Activated CD4-positive, alpha-beta T cell treated with anti-CD3 and anti-CD28 coated beads, Interleukin-2, amount 50 U/mL, for 1 hour (primary cell): ENCODE measurements around the gene SLCO4A1.

Experiments
- DNase-seq: peaks from one replicate; pipeline ENCODE4 v3.0.0-alpha.2; 2020

SLCO4A1 gene

GRCh38 chr20:62688083-62688482 is 45.8 kb downstream of the SLCO4A1 start:
- DNase-seq, result no peak

DNA sequence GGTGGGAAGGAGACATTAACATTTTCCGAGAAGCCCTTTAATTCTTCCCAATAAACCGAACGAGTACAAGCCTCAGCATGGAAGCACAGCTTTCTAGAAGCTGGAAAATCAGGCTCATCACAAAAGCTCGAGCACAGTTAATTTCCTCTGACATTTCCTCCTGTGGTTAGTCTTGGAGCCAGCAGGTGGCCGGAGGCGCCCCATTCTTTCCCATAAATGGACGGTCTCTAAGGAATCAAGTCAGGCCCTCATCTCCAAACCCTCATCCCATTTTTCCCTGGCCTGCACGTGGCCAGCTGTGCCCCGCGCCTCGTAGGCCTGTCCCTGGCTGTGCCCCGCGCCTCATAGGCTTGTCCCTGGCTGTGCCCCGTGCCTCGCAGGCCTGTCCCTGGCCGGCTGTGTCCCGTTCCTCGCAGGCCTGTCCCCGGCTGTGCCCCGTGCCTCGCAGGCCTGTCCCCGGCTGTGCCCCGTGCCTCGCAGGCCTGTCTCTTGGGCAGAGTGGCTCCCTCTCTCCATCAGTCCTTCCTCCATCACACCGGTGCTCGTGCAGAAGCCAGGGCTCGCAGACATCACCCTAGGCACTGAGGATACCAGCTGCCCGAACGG is 46.7 kb downstream of the SLCO4A1 start:
- no peak for DNase-seq

DNA sequence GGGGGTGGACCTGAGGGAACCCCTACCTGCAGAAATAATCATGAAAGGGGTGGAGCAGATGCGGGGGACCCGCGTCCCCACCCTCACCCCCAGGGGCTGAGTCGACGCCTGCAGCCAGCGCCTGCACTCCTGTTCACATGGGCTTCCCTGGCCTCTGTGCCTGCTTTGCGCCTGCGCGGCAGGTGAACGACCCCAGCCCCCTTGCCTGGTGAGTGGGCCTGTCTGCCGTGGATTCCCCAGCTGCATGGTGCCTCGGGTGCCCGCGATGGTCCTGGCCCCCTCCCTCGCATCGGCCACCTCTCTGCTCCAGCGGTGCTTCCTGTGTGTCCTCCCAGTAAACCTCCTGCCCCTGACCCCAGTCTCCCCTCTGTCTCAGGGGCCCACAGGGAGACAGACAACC is 47.6 kb downstream of the SLCO4A1 start:
- DNase-seq, result no peak

DNA sequence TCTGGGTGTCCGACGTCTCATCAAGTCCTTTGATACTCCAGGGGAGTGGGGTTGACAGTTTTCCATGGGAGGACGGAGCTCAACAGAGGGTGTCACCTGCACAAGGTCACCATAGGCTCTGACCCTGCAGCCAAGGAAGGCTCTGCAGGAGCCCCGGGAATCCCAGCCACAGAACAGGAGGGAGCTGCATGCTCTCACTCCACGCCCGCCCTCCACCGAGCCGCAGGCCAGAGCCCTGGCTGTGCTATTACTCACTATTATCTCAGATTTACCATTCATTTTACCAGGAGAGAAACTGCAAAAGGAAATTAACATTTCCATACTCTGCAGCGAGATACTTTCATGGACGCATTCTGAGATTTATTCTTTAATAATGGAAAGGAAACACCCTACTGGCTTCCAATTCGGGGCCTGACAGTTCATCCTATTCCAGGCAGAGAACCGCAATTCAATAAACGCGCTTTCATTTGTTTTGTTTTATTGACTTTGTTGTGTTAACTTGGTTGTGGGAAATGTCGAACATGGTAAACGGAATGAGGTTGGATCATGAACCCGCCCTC is 48.0 kb downstream of the SLCO4A1 start:
- DNase-seq, result no peak

DNA sequence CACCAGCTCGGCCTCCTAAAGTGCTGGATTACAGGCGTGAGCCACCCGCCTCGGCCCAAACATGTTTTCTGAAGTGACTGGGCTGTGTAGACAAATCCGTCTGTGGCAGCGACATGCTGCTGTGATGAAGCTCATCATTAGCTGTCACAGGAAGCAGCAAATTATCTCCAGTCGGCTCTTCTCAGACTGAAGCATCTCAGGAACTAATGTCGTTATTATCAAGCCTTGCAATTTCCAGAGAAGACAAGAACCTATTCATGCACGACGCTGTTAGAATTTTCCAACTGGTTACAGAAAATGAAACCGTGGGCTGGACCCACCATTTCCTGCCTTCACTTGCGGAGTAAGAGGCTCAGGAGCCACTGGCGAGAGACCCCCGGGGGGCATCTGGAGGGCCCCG is 49.2 kb downstream of the SLCO4A1 start:
- DNase-seq, result no peak

DNA sequence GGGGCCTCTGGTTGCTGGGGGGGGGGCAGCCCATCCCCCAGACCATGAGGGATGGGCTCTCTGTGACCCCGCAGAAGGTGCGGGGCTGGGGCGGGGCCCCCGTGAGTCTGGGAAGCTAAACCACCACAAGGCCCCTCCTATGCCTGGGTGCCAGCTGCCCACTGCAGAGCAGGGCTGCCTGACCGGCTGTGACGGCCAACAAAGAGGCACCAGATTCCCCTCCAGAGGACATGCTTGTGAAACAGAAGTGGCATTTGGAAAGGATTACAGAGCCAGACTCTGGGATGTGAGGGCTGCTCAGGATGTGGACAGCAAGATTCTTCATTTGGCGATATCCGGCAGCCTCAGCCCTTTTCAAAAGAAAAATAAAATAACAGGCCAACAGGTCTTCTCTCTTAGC is 49.9 kb downstream of the SLCO4A1 start:
- DNase-seq, result no peak

DNA sequence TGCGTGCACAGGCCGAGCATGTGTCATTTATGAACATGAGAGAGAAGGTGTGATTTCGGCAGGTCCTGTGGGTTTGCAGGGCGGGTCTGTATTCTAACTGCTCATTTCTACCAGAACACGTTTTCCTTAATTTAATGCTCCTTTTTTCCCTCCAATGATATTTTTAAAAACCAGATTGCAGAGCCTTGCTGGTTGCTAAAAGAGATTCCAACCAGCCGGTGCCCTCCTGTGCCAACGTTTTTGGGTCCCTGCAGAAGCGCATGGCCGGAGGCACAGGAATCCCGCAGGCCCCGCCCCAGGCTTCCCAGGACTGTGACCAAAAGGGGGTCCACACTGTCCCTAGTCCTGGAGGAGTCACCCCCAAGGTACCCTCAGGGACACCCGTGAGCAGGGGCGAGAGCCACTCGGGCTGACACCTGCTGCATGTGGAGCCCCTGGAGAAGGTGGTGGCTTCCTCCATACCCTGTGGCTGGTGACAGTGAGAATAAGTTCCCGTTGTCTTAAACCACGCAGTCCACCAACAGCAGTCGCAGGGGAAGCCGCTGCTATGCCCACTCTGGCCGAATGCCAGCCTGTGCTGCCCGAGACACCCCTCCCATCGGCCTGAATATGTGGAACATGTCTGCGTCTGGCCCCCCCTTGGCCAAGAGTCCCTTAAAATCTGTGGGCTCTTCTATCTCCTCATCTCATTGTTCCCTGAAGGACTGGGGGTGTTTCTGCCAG is 50.7 kb downstream of the SLCO4A1 start:
- no peak for DNase-seq

DNA sequence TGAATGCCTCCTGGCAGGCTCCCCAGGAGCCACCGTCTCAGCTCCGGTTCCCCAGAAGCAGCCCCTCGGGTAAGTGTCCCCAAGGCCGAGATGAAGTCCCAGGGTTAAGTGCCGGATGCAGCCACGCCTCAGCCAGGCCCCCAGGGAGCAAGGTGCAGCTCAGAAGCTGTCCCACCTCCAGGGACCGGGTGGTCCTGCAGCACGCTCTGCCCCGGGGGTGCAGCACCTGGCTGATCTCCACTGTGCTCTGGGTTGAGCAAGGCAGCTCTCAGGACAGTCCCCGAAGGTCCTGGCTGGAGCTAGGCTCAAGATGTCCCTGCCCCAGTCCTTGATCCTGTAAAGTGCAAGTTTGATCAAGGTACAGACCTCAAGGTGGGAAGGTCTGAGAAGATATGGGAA is 51.2 kb downstream of the SLCO4A1 start:
- DNase-seq, result no peak

DNA sequence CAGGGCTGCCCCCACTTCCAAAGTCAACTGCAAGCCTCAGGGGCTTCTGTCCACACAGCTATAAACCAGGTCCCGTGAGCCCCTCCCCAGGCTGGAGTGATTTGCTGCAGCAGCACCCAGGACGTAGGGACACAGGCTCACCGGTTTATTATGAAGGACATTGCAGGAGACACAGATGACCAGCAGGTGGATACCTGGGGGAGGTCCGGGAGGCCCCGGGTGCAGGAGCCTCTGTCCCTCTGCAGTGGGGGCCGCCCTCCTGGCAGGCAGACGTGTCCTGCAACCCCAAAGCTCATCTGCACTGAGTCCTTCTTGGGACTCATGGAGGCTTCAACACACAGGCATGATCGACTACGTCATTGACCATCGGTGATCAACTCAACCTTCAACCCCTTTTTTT is 51.8 kb downstream of the SLCO4A1 start:
- DNase-seq, result no peak

DNA sequence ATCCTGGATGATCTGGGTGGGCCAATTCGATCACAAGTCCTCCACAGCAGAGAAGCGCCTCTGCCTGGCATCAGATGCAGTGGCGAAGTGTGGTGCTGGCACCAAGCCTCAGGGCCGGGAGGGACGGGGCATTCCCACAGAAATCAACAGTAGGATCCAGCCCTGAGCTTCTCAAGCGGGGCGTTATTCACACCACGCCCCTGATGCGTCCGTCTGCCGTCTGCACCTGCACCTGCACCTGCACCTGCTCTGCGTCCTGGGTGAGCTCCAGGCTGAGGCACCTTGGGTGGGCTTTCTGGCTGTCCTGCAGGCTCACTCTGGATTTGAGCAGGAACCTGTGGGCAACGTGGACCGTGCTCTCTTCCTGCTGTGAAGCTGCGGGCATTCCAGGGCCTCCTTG is 52.6 kb downstream of the SLCO4A1 start:
- DNase-seq, result no peak

DNA sequence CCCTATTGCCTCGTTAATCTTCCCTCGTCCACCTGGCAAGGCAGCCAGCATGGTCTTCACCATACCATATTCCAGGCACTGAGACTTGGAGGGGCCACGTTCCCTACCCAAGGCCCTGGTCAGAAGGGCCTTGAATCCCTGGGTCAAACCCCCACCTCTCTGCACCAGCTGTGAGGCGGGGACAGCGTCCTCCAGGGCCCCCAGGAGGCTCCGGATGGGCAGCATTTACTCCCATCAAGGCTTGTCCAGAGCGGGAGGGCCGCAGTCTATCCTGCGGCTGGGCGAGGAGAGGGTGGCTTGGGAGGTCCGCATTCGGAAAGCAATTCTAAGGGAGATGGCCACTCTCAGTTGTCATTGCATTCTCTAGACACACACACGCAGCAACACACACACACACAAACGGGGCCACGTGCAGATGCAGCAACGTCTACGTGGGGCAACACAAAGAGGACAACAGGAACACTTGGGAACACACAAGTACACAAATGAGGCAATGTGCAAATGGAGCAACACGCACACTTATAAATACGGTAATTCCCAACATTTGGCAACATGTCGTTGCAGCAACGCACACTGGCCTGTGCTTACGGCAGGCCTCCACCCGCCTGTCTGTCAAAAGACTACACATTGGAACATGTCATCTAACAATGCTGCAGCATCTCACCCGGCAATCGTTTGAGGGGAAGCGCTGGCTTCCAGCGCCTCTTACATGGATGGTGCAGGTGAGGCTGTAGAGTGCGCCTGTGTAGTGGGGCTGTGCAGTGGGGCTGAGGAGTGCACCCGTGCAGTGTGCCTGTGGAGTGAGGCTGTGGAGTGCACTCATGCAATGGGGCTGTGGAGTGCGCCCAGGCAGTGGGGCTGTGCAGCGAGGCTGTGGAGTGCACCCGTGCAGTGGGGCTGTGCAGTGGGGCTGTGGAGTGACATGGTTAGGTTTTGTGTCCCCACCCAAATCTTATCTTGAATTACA is 53.4 kb downstream of the SLCO4A1 start:
- no peak for DNase-seq

GRCh38 chr20:62696434-62696957 is 54.2 kb downstream of the SLCO4A1 start:
- no peak for DNase-seq

- no peak for DNase-seq
Observed at GRCh38 chr20:62696989-62697388, 54.7 kb downstream of the SLCO4A1 start.

- DNase-seq, result no peak
Observed at GRCh38 chr20:62697468-62697912, 55.2 kb downstream of the SLCO4A1 start.

- DNase-seq, result no peak
Observed at GRCh38 chr20:62698231-62698630, 55.9 kb downstream of the SLCO4A1 start.

- no peak for DNase-seq
Observed at GRCh38 chr20:62699296-62699695, 57.0 kb downstream of the SLCO4A1 start.

DNA sequence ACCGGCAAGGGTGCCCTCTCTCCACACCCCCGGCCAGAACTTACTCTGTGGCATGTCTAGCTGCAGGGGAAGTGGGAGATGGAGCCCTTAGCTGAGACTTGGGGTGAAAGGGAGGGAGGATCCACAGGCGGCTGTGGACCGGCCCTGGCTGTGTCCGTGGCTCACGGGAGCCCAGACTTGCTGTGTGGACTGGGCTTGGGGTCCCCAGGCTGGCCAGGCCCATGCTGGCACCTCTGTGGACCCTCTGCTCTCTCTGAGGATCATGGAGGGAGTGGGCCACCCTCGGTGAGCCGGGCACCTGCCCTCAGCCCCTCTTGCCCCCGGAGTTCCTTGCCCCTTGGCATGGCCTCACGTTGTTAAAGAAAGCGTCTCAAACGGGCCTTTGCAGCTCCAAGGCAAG is 57.4 kb downstream of the SLCO4A1 start:
- DNase-seq, result no peak

DNA sequence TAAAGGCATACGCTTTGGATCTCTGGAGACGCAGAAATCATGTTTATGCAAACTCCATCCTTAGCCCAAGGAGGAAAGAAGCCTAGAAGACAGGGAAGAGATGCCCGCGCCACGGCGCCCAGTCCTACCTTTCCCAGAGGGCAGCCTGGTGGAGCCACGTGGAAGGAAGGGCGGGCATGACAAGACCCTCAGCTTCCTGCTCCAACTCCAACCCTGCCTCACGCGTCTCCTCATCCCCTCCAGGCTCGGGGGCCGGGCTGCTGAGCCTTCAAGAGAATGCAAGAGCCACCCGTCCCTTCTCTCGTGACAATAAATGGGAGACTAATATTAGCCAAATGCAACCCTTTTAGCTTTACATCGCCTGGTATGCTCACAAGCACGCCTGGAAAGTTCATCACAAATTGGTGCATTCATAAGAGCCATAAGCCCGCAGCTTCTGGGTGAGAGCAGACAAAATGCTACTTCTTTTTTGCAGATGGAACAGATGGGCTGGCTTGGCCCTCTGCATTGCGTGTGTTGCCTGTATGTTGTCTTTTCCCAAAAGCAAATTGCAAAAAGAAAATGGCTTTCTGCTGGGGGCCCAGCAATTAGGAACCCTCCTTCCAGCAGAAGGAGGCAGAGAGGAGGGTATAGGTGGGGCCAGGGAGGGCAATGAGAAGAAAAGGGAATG is 58.1 kb downstream of the SLCO4A1 start:
- no peak for DNase-seq

GRCh38 chr20:62701161-62702012 is 59.1 kb downstream of the SLCO4A1 start:
- DNase-seq, result no peak

- no peak for DNase-seq
Observed at GRCh38 chr20:62702013-62702300, 59.7 kb downstream of the SLCO4A1 start.
